IMR-90 (cell line): ENCODE data around the gene DCAF11. TPM values are rescaled to one million over a fixed set of nuclear protein-coding genes. Genes with fewer than 3 reads are reported as not detected.

Experiments used
- ATAC-seq: fragments of 200-7000 bp; cut with Tn5 transposase; 2 replicates; pipeline ENCODE4 v1.9.1; 2020; ENCODE audit warnings: low read depth, mild to moderate bottlenecking, moderate library complexity
- BruUV-seq: library from RNA; stranded (reverse); fragments of 400-500 nt; replicated peaks from 2 replicates; lab custom pipeline; 2021; lab: Mats Ljungman, UMichigan
- CTCF ChIA-PET: fragments of 300-600 bp; formaldehyde crosslinking; extraction: SDS; loops from one replicate; lab custom pipeline; 2021; ENCODE audit warnings: antibody characterized with exemption; lab: Yijun Ruan, JAX
- POLR2A ChIA-PET: fragments of 300-600 bp; sonication (Branson Sonifier 250); formaldehyde crosslinking; loops from one replicate; lab custom pipeline; 2022; ENCODE audit warnings: antibody characterized with exemption; ENCODE audit not compliant: unreplicated experiment; lab: Charles Lee
- DNase-seq: peaks from one replicate; pipeline ENCODE4 v3.0.0; 2013
- H2AFZ ChIP-seq: replicated peaks from 2 replicates; pipeline ENCODE3; 2013; ENCODE audit warnings: low read length, mild to moderate bottlenecking; ENCODE audit not compliant: poor library complexity
- H2AK5ac ChIP-seq: 2 replicates; pipeline ENCODE4 v1.6.1; 2013; ENCODE audit warnings: low read depth, low read length, inconsistent platforms
- H2AK9ac ChIP-seq: replicated peaks from 2 replicates; pipeline ENCODE3; 2013; ENCODE audit warnings: mild to moderate bottlenecking, low read depth, low read length, moderate library complexity; ENCODE audit not compliant: poor library complexity
- H2BK120ac ChIP-seq: 2 replicates; pipeline ENCODE4 v1.6.1; 2013; ENCODE audit warnings: low read depth, low read length, inconsistent platforms
- H2BK15ac ChIP-seq: 3 replicates; pipeline ENCODE4 v1.6.1; 2013; ENCODE audit warnings: low read depth, low read length, inconsistent platforms
- H2BK20ac ChIP-seq: 2 replicates; pipeline ENCODE4 v1.6.1; 2013; ENCODE audit warnings: low read depth, mild to moderate bottlenecking, inconsistent platforms, low read length, moderate library complexity
- H2BK5ac ChIP-seq: 2 replicates; pipeline ENCODE4 v1.6.1; 2013; ENCODE audit warnings: mild to moderate bottlenecking, low read depth, low read length, inconsistent platforms; ENCODE audit not compliant: poor library complexity, severe bottlenecking
- H3K14ac ChIP-seq: replicated peaks from 2 replicates; pipeline ENCODE4 v1.6.1; 2013; ENCODE audit warnings: low read depth, low read length, inconsistent platforms
- H3K18ac ChIP-seq: 2 replicates; pipeline ENCODE4 v1.6.1; 2013; ENCODE audit warnings: low read depth, low read length, control low read depth
- H3K23ac ChIP-seq: 2 replicates; pipeline ENCODE4 v1.6.1; 2013; ENCODE audit warnings: low read depth, low read length, inconsistent platforms
- H3K27ac ChIP-seq: 2 replicates; pipeline ENCODE4 v1.5.1; 2013; ENCODE audit warnings: mild to moderate bottlenecking, control low read depth, low read length; ENCODE audit not compliant: insufficient read depth
- H3K27me3 ChIP-seq: 2 replicates; pipeline ENCODE4 v1.6.1; 2013; ENCODE audit warnings: low read length; ENCODE audit not compliant: control insufficient read depth, insufficient read depth
- H3K36me3 ChIP-seq: 2 replicates; pipeline ENCODE4 v1.6.1; 2013; ENCODE audit warnings: low read length, mixed read lengths; ENCODE audit not compliant: control insufficient read depth, insufficient read depth
- H3K4ac ChIP-seq: 2 replicates; pipeline ENCODE4 v1.6.1; 2013; ENCODE audit warnings: low read depth, low read length, inconsistent platforms
- H3K4me1 ChIP-seq: 2 replicates; pipeline ENCODE4 v1.6.1; 2013; ENCODE audit warnings: low read length, mixed read lengths; ENCODE audit not compliant: control insufficient read depth, insufficient read depth
- H3K4me2 ChIP-seq: 2 replicates; pipeline ENCODE4 v1.6.1; 2013; ENCODE audit warnings: low read depth, mild to moderate bottlenecking, control low read depth, low read length, moderate library complexity
- H3K4me3 ChIP-seq: 2 replicates; pipeline ENCODE4 v1.5.1; 2013; ENCODE audit warnings: low read depth, mild to moderate bottlenecking, control low read depth, low read length, moderate library complexity; ENCODE audit not compliant: insufficient read depth
- H3K56ac ChIP-seq: 2 replicates; pipeline ENCODE4 v1.6.1; 2013; ENCODE audit warnings: low read length, inconsistent platforms; ENCODE audit not compliant: insufficient read depth; ENCODE audit errors: extremely low read depth
- H3K79me1 ChIP-seq, 2 experiments: 2 replicates each; pipeline ENCODE4 v1.6.1; 2013; ENCODE audit warnings: low read length in 2 of 2, inconsistent platforms in 1 of 2, low read depth in 1 of 2
- H3K9ac ChIP-seq: 2 replicates; pipeline ENCODE4 v1.6.1; 2013; ENCODE audit warnings: low read depth, low read length, control low read depth
- H3K9me1 ChIP-seq: 2 replicates; pipeline ENCODE4 v1.6.1; 2013; ENCODE audit warnings: low read length, inconsistent platforms; ENCODE audit not compliant: insufficient read depth
- H3K9me3 ChIP-seq: 2 replicates; pipeline ENCODE4 v1.6.1; 2013; ENCODE audit warnings: low read length; ENCODE audit not compliant: control insufficient read depth, insufficient read depth
- H4K20me1 ChIP-seq: 2 replicates; pipeline ENCODE4 v1.6.1; 2013; ENCODE audit warnings: low read length, inconsistent platforms; ENCODE audit not compliant: insufficient read depth
- H4K5ac ChIP-seq: 2 replicates; pipeline ENCODE4 v1.6.1; 2013; ENCODE audit warnings: mild to moderate bottlenecking, low read depth, low read length, control low read depth
- H4K8ac ChIP-seq, 2 experiments: 2 replicates each; pipeline ENCODE4 v1.6.1; 2013; ENCODE audit warnings: low read depth in 2 of 2, low read length in 2 of 2, control low read depth in 1 of 2, inconsistent platforms in 1 of 2
- H4K91ac ChIP-seq: 2 replicates; pipeline ENCODE4 v1.6.1; 2013; ENCODE audit warnings: low read depth, low read length, inconsistent platforms; ENCODE audit not compliant: insufficient read depth
- BHLHE40 ChIP-seq: fragments of 150-350 bp; IDR thresholded peaks from 2 replicates; pipeline ENCODE4 v1.6.1; 2016; ENCODE audit warnings: mild to moderate bottlenecking, low read depth, low read length
- CEBPB ChIP-seq: IDR thresholded peaks from 2 replicates; pipeline ENCODE4 v1.6.1; 2012; ENCODE audit warnings: low read depth, low read length, improper control_type of control experiment
- CHD1 ChIP-seq: IDR thresholded peaks from 2 replicates; pipeline ENCODE4 v1.6.1; 2012; ENCODE audit warnings: low read depth, low read length, improper control_type of control experiment
- ELK1 ChIP-seq: fragments of 150-350 bp; IDR thresholded peaks from 2 replicates; pipeline ENCODE4 v1.6.1; 2016; ENCODE audit warnings: low read depth, mild to moderate bottlenecking, low read length, moderate library complexity, borderline replicate concordance
- FOS ChIP-seq: fragments of 150-350 bp; IDR thresholded peaks from 2 replicates; pipeline ENCODE4 v1.6.1; 2016; ENCODE audit warnings: low read depth, low read length
- MAFK ChIP-seq: IDR thresholded peaks from 2 replicates; pipeline ENCODE4 v1.6.1; 2012; ENCODE audit warnings: low read depth, low read length, improper control_type of control experiment
- MAZ ChIP-seq: IDR thresholded peaks from 2 replicates; pipeline ENCODE4 v1.6.1; 2012; ENCODE audit warnings: low read depth, mild to moderate bottlenecking, low read length, improper control_type of control experiment, moderate library complexity, borderline replicate concordance
- MXI1 ChIP-seq: IDR thresholded peaks from 2 replicates; pipeline ENCODE4 v1.6.1; 2012; ENCODE audit warnings: low read depth, mild to moderate bottlenecking, low read length, moderate library complexity, borderline replicate concordance
- NFE2L2 ChIP-seq: fragments of 150-350 bp; IDR thresholded peaks from 2 replicates; pipeline ENCODE4 v1.6.1; 2016; ENCODE audit warnings: low read depth, mild to moderate bottlenecking, low read length
- POLR2A ChIP-seq: IDR thresholded peaks from 2 replicates; pipeline ENCODE4 v1.6.1; 2012; ENCODE audit warnings: mild to moderate bottlenecking, low read depth, low read length
- RCOR1 ChIP-seq: IDR thresholded peaks from 2 replicates; pipeline ENCODE4 v1.6.1; 2012; ENCODE audit warnings: mild to moderate bottlenecking, low read length, improper control_type of control experiment; ENCODE audit not compliant: insufficient replicate concordance
- SMC3 ChIP-seq: fragments of 150-350 bp; IDR thresholded peaks from 2 replicates; pipeline ENCODE4 v1.6.1; 2016; ENCODE audit warnings: low read depth, mild to moderate bottlenecking, antibody characterized with exemption, low read length, moderate library complexity
- USF2 ChIP-seq: fragments of 150-350 bp; IDR thresholded peaks from 2 replicates; pipeline ENCODE4 v1.6.1; 2017; ENCODE audit warnings: mild to moderate bottlenecking, antibody characterized with exemption, low read length, low read depth
- WGBS, 2 experiments: methylation state at CpG; one replicate each; pipeline versions ENCODE4 v1.1.5 to v1.1.7; 2013; ENCODE audit warnings: missing lambda C conversion rate in 2 of 2; ENCODE audit not compliant: insufficient read length in 1 of 2; ENCODE audit errors: extremely low coverage in 2 of 2; 5-methylcytosine and 5-hydroxymethylcytosine counted together
- dilution Hi-C: fragments of 300-500 bp; cut with HindIII; formaldehyde crosslinking; loops from one replicate; pipeline ENCODE4 v1.14.3; 2018; ENCODE audit warnings: low sequenced_read_pairs; ENCODE audit not compliant: unreplicated experiment
- in situ Hi-C: fragments of 300-500 bp; cut with MboI; formaldehyde crosslinking; loops from 3 replicates; pipeline ENCODE4 v1.14.3; 2019; ENCODE audit warnings: low sequenced_read_pairs, inconsistent platforms, mixed read lengths
- intact Hi-C: fragments of 100-400 bp; cut with micrococcal nuclease; formaldehyde crosslinking; loops from 2 replicates; pipeline ENCODE4 v1.10.0; 2022
- polyA plus RNA-seq, 3 experiments: library from polyadenylated mRNA; depleted of rRNA; stranded (reverse); fragments of >200 nt; gene quantifications; 2 replicates each; pipeline ENCODE4 v1.2.3, GENCODE V29; 2012; ENCODE audit warnings: low replicate concordance in 1 of 3
- total RNA-seq: library from RNA; depleted of rRNA; stranded (reverse); fragments of >200 nt; gene quantifications from 2 replicates; pipeline ENCODE4 v1.2.3, GENCODE V29; 2012

Gene DCAF11
- total and polyA plus RNA-seq, 2 of the 4 experiments (the other 2 are of a cell fraction), result 21.0 to 52.0 TPM

DNA sequence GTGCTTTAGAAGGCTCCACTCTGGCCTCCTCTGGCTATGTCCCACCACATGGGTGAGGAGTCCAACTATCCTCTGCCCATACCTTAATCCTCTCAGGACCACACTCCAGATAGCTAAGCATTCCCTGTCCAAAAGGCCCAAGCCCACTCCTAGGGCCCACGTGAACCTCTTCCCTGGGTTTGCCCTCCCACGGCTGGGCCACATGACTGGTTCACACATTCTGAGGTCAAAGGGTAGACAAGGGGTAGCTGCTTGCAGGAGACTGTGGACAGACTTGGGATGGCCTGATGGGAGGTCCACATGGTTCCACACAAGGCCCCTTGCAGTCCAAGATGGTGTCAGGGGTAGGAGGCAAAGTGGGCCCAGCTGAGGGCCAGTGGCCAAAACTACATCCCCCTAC lies 26.5 kb upstream of the DCAF11 start:
- Histone ChIP-seq H3K18ac (no peak overlapping the region), H2BK15ac (no peak overlapping the region), H3K4me3 (no peak overlapping the region), H4K8ac (no peak overlapping the region), H2AFZ (no peak overlapping the region), H3K27ac (no peak overlapping the region), H2BK5ac (no peak overlapping the region), H2AK9ac (no peak overlapping the region), H3K79me1 (no peaks in the 10 kb centered on the region), H4K20me1 (no peaks in the 10 kb centered on the region), H3K36me3 (no peaks in the 10 kb centered on the region), H3K4me2 (no peak overlapping the region), H3K4me1 (no peaks in the 10 kb centered on the region), H3K23ac (no peak overlapping the region), H3K9me1 (0 out of 2 replicates have a peak, but pooled peaks cover 4% of the 10 kb centered on the region), H4K91ac (no peak overlapping the region), H2BK20ac (no peak overlapping the region), H3K9me3 (no peaks in the 10 kb centered on the region), H3K27me3 (peaks cover 30% of the 10 kb centered on the region), H3K4ac (no peak overlapping the region), H2AK5ac (no peak overlapping the region), H3K56ac (no peak overlapping the region), H4K5ac (no peak overlapping the region), H2BK120ac (no peak overlapping the region), H3K9ac (no peak overlapping the region), H3K14ac (no peak overlapping the region)
- dilution Hi-C loops, result no loop called here
- no peak for DNase-seq
- ChIA-PET POLR2A (no interaction called here), CTCF (no interaction called here)
- no peak for TF ChIP-seq MAZ
- no peak for TF ChIP-seq NFE2L2
- no peak for TF ChIP-seq MAFK
- TF ChIP-seq CHD1, result no peak
- TF ChIP-seq RCOR1, result no peak
- TF ChIP-seq POLR2A, result no peak
- TF ChIP-seq MXI1, result no peak
- TF ChIP-seq SMC3, result no peak
- TF ChIP-seq FOS, result no peak
- no peak for TF ChIP-seq ELK1
- no peak for TF ChIP-seq USF2
- TF ChIP-seq BHLHE40, result no peak
- TF ChIP-seq CEBPB, result no peak
- BruUV-seq, result no TSS peak
- intact Hi-C loops, result no loop called here
- in situ Hi-C loops, result no loop called here
- ATAC-seq, result no peak
- WGBS, 2 experiments, result 60% methylated on average over 2 of the region's 2 CpGs; no CpG with 5 or more reads in 1 of the 2 experiments
